T47D (cell line): ENCODE measurements around the gene HERPUD2.
A peak's percentile ranks its signal among the peaks of the same experiment; 100 is the strongest.
"Not testable (repeated sequence)": the region's sequence is repeated elsewhere in the genome, so short reads cannot be mapped to it uniquely, and the experiment has no call there.

Experiments used
- DNase-seq, 2 experiments: peaks; one replicate each; pipeline versions ENCODE4 v3.0.0 to v3.0.0-alpha.2; 2011 to 2012; ENCODE audit warnings: low read depth in 1 of 2, low spot score in 1 of 2
- JUND ChIP-seq: IDR thresholded peaks from 2 replicates; pipeline ENCODE4 v1.6.1; 2012; ENCODE audit warnings: low read depth
- in situ Hi-C: cut with HindIII; loops from 2 replicates; pipeline ENCODE4 v1.10.0; 2016; ENCODE audit warnings: low sequenced_read_pairs, low pct_unique_long_range_greater_than_20kb

Gene HERPUD2

DNA sequence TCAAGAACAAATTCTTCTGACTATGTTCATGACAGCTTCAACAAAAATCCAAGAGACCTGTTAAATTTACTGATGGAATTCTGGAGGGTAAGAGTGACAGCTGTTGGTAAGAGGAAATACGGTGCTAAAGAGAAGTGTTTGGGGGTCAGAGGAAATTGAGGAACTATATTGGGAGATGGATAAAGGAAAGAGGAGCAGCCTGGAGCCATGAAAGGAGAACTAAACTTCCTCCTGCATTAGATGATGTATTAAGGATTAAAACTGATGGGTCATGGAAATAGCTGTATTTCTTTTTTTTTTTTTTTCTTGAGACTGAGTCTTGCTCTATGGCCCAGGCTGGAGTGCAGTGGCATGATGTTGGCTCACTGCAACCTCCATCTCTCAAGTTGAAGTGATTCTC, 95.3 kb downstream of the HERPUD2 start:
- TF ChIP-seq JUND = no peak
- in situ Hi-C loops = no loop called here
- DNase-seq = no peak

DNA sequence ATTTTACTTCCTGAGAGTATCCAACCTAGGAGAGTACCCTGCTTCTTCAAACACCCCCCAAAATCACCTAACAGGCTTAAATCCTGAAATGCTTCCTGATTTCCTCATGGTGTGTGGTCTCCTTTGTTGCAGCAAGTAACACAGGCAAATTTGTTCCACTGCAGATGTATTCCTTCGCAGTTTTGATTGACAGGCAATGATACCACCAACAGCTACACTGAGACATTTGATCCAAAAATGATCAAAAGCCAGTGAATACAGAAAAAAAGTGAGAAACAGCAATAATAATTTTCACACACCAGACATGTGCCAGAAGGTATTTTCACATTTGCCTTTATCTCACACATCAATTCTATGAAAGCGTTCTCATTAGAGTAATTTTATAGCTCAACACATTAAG, 95.9 kb downstream of the HERPUD2 start:
- in situ Hi-C loops = no loop called here
- no peak for DNase-seq
- TF ChIP-seq JUND = no peak

DNA sequence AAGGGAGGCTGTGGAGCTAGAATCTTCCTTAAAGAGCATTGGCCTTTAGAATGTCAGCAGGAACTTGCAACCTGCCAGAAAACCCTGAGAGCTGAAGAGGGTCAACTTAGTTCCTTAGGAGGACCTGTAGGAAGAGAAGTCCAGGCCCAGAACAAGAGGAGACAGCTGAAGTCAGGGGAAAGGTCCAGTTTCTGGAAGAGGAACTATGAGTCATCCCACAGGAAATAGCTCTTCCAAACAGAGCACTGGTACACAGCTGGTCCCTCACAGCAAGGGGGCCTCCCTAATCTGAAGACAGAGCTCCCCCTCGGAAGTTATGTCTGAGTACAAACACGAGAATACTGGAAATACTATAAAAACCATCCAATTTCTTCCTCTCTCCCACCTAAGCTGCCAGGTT, 98.9 kb downstream of the HERPUD2 start:
- DNase-seq = no peak
- no peak for TF ChIP-seq JUND
- in situ Hi-C loops = no loop called here

DNA sequence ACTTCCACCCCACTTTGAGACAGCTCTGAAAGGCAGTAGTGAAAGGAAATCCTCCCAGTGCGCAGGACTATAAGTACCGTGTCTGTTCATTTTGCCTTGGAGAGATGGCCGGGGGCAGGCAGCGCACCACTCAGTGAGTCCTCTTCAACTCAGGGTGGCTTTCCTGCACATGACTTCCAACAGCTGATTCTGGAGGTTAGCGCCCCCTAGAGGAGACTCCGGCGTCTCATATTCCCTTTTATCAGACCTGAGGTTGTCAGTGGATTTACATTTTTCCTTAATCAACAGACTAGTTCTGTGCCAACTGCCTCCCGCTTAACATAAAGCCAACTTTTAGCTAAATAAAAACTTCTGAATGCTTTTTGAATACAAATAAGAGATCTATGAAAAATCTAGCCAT, 101.0 kb downstream of the HERPUD2 start:
- peak in 1 of 2 experiments; percentile 13 for DNase-seq
- in situ Hi-C loops = no loop called here

DNA sequence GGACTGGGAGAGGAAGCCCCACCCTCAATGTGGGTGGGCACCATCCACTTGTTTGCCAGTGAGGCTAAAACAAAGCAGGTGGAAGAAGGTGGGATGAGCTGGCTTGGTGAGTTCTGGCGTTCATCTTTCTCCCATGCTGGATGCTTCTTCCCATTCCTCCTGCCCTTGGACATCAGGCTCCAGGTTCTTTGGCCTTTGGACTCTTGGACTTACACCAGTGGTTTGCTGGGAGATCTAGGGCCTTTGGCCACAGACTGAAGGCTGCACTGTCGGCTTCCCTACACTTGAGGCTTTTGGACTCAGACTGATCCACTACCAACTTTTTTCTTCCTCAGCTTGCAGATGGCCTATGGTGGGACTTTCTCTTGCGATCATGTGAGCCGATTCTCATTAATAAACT, 106.3 kb downstream of the HERPUD2 start:
- in situ Hi-C loops = no loop called here
- TF ChIP-seq JUND = no peak
- DNase-seq = no peak

More for the DNA sequence above, 101.0 kb downstream of the HERPUD2 start:
- TF ChIP-seq JUND = no peak

DNA sequence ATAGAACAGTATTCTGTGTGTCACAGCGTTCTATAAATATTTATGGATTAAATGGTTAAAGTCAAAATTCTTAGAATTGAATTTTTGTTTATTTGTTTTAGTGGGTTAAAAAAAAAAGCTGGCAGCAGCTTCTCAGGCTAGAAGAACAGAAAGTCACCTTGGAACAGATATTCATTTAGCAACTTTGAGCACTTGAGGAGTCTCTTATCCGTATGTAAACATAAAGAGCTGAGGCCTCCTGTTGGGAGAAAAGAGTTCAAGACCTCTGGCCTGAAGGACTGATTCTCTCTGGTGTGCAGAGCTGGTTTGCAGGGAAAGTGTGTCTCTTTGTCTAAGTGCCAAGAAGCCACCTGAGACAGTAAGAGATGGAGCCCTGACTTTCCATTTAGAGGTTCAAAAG, 109.9 kb downstream of the HERPUD2 start:
- TF ChIP-seq JUND = no peak
- in situ Hi-C loops = no loop called here
- no peak for DNase-seq

DNA sequence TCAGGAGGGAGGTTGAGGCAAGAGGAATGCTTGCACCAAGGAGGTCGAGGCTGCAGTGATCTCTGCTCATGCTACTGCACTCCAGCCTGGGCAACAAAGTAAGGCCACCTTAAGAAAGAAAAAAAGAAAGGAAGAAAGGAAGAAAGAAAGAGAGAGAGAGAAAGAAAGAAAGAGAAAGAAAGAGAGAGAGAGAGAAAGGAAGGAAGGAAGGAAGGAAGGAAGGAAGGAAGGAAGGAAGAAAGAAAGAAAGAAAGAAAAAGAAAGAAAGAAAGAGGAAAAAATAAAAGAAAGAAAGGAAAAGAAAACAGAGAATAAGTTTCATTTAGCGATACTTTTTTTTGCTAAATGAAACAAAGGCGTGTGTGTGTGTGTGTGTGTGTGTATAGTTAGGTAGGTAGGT, 110.4 kb downstream of the HERPUD2 start:
- DNase-seq, in situ Hi-C loops: not testable (repeated sequence)
